HG02623 (cell line): ENCODE measurements around the gene OR1F1.

Source experiments
- ATAC-seq: cut with Tn5 transposase; IDR thresholded peaks from one replicate; pipeline ENCODE4 v1.9.1; 2021; ENCODE audit warnings: moderate library complexity; ENCODE audit not compliant: unreplicated experiment

Gene OR1F1

DNA sequence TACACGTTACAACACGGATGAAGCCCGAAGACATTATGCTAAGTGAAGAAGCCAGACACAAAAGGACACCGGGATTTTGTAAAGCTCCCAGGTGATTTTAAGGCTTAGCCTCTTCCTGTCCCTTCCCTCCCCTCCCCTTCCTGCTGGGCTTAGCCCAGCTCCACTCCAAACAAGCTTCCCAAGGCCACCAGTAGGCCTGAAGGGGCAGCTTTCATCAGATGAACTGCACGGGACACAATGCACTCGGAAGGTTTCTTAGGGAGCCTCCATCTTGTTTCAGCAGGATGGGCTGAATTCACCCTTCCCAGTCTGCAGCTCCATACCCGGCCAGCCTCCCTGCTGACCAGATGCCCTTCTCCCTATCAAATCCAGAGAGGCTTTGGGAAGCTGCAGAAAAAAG, 58.0 kb downstream of the OR1F1 start:
- ATAC-seq, result no peak

DNA sequence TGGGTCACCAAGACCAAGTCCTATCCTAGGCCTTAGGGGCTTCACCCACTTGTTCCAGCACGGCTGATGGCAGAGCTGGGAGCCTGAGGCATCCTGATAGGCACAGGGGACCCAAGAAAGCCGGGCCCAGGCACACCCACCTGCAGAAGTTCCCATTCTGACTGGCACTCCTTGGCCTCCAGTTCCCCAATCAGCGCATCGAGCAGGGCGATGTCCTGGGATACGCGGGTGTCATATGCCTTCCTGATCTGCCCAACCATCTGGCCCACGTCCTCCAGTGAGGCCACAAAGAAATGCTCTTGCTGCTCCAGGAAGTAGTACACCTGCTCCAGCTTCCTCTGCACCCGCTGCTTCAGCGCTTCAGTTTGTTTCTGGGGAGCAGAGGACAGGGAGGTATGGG, 58.9 kb downstream of the OR1F1 start:
- ATAC-seq, result no peak

DNA sequence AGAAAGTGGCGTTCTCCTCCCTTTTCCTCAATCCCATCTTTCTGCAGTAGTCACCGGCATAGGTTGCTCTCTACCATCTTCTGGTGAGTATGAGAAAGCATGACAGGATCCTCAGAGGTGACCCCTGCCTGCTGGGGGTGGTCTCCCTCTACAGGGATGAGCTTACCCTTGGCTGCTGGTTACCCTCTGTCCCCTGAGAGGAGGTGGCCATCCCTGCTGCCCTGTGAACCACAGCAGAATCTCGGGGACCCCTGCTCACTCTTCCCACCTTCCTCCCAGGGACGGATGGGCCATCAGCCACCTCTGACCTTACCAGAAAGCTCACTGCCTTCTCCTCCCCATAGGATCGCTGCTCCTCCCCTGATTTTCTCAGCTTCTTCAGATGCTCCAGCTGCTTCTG, 60.6 kb downstream of the OR1F1 start:
- ATAC-seq, result no peak

DNA sequence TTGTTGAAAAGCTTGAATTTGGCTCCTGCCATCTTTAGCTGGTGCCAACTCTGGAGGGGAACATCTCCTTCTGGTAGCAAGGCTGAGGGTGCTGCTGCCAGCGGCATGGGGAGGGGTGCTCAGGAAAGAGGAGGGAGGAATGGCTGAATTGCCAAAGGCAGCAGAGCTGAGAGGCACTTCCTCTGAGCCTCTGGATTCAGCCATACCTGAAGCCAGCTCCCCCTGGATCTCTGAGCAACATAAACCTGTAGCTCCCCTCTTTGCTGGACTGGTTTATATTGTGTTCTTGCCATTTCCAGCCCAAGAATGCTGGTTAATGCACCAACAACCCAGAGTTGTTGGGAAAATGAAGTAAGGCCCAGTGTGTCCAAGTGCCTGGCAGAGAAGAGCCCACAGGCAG, 61.0 kb downstream of the OR1F1 start:
- no peak for ATAC-seq

DNA sequence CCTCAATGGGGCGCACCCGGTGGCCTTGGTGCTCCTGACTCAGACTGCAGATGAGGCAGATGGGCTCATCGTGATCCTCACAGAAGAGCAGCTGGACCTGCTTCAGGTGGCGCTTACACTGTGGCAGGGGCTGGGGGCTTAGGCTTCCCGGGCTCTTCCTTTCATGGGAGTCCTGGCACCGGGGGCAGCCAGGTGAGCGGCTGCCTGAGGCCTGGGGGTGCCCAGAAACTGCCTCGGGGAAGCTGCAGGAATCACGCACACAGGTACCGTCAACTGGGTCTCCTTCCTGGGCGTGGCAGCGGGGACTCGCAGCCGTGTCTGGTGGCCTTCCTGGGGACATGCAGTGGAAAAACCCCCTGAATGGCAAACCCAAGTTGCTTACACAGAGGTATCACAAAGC, 61.4 kb downstream of the OR1F1 start:
- ATAC-seq, result no peak

DNA sequence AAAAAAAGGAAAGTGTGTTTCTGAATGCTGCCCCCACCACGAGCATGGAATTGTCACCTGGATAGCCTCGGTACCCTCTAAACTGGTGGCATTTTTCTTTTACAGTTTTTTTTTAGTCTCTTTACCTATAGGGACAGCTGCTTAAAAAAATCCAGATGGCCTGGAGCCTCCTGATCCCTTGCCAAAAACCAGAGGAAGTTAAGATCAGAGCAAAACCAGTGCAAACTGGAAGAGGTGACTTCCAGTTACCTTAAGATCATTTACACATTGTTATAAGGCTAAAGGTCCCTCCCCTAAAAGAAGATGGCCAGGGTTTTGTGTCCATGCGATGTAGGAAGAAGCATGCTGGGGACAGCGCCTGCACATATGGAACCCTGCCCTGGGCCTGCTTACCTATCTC, 65.0 kb downstream of the OR1F1 start:
- ATAC-seq, result no peak

DNA sequence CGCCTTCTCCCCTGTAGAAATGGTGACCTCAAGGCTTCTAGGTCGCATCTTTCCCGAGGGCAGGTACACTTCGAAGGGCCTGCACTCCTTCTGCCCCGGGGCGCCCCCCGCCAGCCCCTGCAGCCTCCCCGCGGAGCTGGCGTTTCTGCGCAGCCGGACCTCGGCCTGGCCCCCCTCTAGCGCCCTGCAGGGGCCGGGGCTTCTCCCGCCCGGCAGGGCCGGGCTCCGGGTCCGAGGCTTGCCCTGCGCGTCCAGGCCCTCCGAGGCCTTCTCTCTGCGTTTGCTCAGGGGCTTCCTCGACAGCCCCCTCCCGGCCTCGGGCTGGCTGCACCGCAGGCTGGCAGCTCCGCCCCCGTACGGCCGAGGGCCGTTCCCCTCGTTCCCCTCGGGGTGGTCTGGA, 66.3 kb downstream of the OR1F1 start:
- ATAC-seq, result no peak
